ENCODE results near the gene ICA1.

ICA1 gene

GRCh38 chr7:8278183-8278582 lies 16.2 kb upstream of the ICA1 start (continued):
- TF ChIP-seq ZNF26 (tag by site-specific recombination; IDR thresholded peaks at IDR 0.05) (no peak), KLF16 (tag by site-specific recombination; IDR thresholded peaks at IDR 0.05) (no peak), IKZF3 (tag by site-specific recombination; IDR thresholded peaks at IDR 0.05) (no peak), ZBTB6 (tag by site-specific recombination; IDR thresholded peaks at IDR 0.05) (no peak), ZNF292 (tag by site-specific recombination; IDR thresholded peaks at IDR 0.05; ENCODE audit: borderline replicate concordance, low read depth) (no peak), ZNF133 (tag by site-specific recombination; IDR thresholded peaks at IDR 0.05) (no peak), BCL11A (tag by site-specific recombination; IDR thresholded peaks at IDR 0.05; ENCODE audit: low read depth) (no peak)

- Histone ChIP-seq H3K36me3 (ENCODE audit: control insufficient read depth in 2 of 2, insufficient read depth in 1 of 2, low read length in 2 of 2) (no peaks in the 10 kb centered on the region), H3K4me3 (ENCODE audit: low read depth, low read length) (no peak overlapping the region), H3K27ac (ENCODE audit: extremely low read depth, low read depth, low read length) (no peak overlapping the region), H3K4me1 (ENCODE audit: control insufficient read depth, insufficient read depth, low read length) (no peaks in the 10 kb centered on the region), H3K9me3 (ENCODE audit: control insufficient read depth, insufficient read depth, low read depth, low read length) (no peaks in the 10 kb centered on the region)
- TF ChIP-seq ZNF449 (tag by site-specific recombination; IDR thresholded peaks at IDR 0.05) (peak; percentile 79), ZNF2 (tag by site-specific recombination; IDR thresholded peaks at IDR 0.05) (no peak), REST (tag by site-specific recombination; IDR thresholded peaks at IDR 0.05) (no peak), GFI1B (tag by site-specific recombination; IDR thresholded peaks at IDR 0.05) (no peak), ZFP3 (tag by site-specific recombination; IDR thresholded peaks at IDR 0.05; ENCODE audit: low read depth) (no peak), ZNF214 (tag by site-specific recombination; IDR thresholded peaks at IDR 0.05; ENCODE audit: borderline replicate concordance) (no peak), PATZ1 (tag by site-specific recombination; IDR thresholded peaks at IDR 0.05) (no peak)
- POLR2A ChIA-PET = interaction anchor here (0.9 kb wide), 1 partner anchor 19 kb away, joined by 3 read pairs; no protein-coding TSS in a partner anchor
- CTCF ChIA-PET = interaction anchor here (0.6 to 6.7 kb wide), 3 partner anchors 11 to 142 kb away, joined by 3 to 57 read pairs (median 3); no protein-coding TSS in a partner anchor
Observed at GRCh38 chr7:8277394-8277982, 15.5 kb upstream of the ICA1 start.

Data from HEK293 (cell line).